ENCODE results near the gene GCA. TPM values are rescaled to one million over a fixed set of nuclear protein-coding genes. Genes with fewer than 3 reads are reported as not detected.

The GCA gene
- total and polyA plus RNA-seq, 7 donors: 1.6 to 5.2 (median 3.6) TPM

- WGBS, 3 donors: 19 to 33% (median 20%) methylated on average over 1 of the region's 1 CpG
- DNase-seq: no peak
- Histone ChIP-seq H3K4me3 (no peak overlapping the region), H3K27ac (no peak overlapping the region), H3K9me3 (no peaks in the 10 kb centered on the region), H3K27me3 (ENCODE audit: insufficient read depth in 3 of 3, low read length in 2 of 3) (no peaks in the 10 kb centered on the region), H3K4me1 (no peaks in the 10 kb centered on the region), H3K36me3 (ENCODE audit: insufficient read depth in 1 of 2, low read depth in 1 of 2) (no peaks in the 10 kb centered on the region)
- ATAC-seq: no peak
- intact Hi-C loops (cut with DNase I): no loop called here
- no peak for TF ChIP-seq CTCF (IDR thresholded peaks at IDR 0.05)
Measured at GRCh38 chr2:162369551-162369950, 25.6 kb downstream of the GCA start.

DNA sequence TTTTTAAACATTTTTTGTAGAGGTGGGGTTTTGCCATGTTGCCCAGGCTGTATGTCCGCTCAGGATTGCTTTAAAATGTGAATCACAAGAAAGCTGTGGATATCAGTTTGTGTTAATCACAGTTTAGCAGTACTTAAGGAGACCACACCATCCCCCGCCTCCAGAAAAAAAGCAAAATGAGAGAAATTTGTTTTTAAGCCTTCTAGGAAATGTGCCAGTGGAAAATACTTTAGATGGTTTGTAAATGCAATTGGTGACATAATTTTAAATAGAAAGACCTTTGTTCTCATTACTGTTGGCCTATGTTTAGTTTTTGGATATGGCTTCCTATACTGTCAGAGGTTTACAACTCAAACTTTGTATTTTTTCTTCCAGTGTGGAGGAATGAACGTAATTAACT, 27.0 kb downstream of the GCA start:
- no peaks in the 10 kb centered on the region for H3K36me3 ChIP-seq (ENCODE audit: insufficient read depth in 1 of 2, low read depth in 1 of 2)
- H3K27me3 ChIP-seq (ENCODE audit: insufficient read depth in 3 of 3, low read length in 2 of 3): no peaks in the 10 kb centered on the region
- no peaks in the 10 kb centered on the region for H3K4me1 ChIP-seq
- 73 to 82% (median 76%) methylated on average over 3 of the region's 3 CpGs for WGBS, 3 donors
- no peaks in the 10 kb centered on the region for H3K9me3 ChIP-seq
- ATAC-seq (no peak), DNase-seq (no peak)
- no peak overlapping the region for H3K27ac ChIP-seq
- no peak for TF ChIP-seq CTCF (IDR thresholded peaks at IDR 0.05)
- intact Hi-C loops (cut with DNase I): no loop called here
- no peak overlapping the region for H3K4me3 ChIP-seq

- no peak overlapping the region for H3K4me3 ChIP-seq
- ATAC-seq (no peak), DNase-seq (no peak)
- no peaks in the 10 kb centered on the region for H3K4me1 ChIP-seq
- no peak overlapping the region for H3K27ac ChIP-seq
- no peaks in the 10 kb centered on the region for H3K27me3 ChIP-seq (ENCODE audit: insufficient read depth in 3 of 3, low read length in 2 of 3)
- H3K9me3 ChIP-seq: no peaks in the 10 kb centered on the region
- H3K36me3 ChIP-seq (ENCODE audit: insufficient read depth in 1 of 2, low read depth in 1 of 2): no peaks in the 10 kb centered on the region
- no peak for TF ChIP-seq CTCF (IDR thresholded peaks at IDR 0.05)
- intact Hi-C loops (cut with DNase I): no loop called here
Measured at GRCh38 chr2:162372818-162373217, 28.9 kb downstream of the GCA start.

DNA sequence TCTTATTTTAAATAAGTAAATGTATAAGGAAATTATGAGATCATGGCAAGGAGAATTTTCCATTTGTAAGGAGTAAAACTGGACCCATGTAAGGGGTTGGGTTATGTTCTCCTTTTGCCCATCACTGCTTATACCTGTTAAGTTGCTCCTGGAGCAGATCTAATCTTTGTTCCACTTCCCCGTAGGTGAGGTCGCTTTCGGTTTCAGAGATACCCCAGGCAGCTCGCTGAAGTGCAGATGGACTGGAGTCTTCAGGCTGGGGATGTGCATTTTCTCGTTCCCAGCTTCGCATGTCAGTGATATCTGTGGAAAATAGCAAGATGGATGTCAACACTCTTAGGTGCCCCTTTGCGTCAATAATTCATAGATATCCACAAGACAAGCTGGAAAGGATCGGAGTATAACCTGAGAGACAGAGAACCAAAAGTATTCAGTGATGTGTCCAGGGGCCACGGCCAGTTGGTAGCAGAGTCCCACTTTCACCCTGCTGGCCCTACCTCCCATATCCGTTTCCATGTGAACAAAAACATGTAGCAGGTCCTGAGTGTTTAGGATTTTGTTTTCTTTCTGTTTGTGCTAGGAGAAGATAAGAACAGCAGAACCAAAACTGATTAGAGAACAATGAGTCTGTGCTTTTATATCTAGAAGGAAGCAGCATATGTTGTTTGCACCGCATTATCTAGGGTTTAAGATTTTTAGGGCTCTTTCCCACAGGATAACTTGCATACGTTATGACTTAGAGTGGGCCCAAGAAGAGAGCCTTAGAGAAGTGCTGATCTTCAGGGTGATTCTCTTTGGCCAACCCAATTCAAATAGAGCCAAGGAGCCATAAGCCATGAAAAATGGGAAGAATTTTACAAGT, 36.0 kb downstream of the GCA start:
- no peak overlapping the region for H3K27ac ChIP-seq
- H3K36me3 ChIP-seq (ENCODE audit: insufficient read depth in 1 of 2, low read depth in 1 of 2): no peaks in the 10 kb centered on the region
- no peaks in the 10 kb centered on the region for H3K9me3 ChIP-seq
- no peak for DNase-seq
- H3K4me1 ChIP-seq: no peaks in the 10 kb centered on the region
- no peak for TF ChIP-seq CTCF (IDR thresholded peaks at IDR 0.05)
- 89 to 91% (median 89%) methylated on average over 12 of the region's 12 CpGs for WGBS, 3 donors
- H3K27me3 ChIP-seq (ENCODE audit: insufficient read depth in 3 of 3, low read length in 2 of 3): no peaks in the 10 kb centered on the region
- no peak for ATAC-seq
- intact Hi-C loops (cut with DNase I): no loop called here
- no peak overlapping the region for H3K4me3 ChIP-seq

DNA sequence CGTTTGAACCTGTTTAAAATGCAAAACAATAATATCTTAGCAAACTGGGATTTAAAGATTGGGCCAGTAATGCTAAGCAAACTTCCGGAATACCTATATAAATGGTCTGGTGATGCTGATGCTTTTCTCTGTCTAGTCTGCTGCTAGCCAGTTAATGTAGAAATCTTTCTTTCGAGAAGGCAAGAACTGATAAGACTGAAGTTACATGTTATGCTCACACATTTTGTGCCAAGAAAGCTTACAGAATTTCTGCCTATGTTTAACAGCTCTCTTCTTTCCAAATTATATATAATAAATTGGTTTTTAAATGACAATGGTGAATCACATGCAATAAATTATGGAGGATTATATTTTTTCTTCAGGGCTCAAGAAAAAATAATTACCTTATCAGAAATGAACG, 37.9 kb downstream of the GCA start:
- Histone ChIP-seq H3K4me1 (no peaks in the 10 kb centered on the region), H3K36me3 (ENCODE audit: insufficient read depth in 1 of 2, low read depth in 1 of 2) (no peaks in the 10 kb centered on the region), H3K9me3 (no peaks in the 10 kb centered on the region), H3K27me3 (ENCODE audit: insufficient read depth in 3 of 3, low read length in 2 of 3) (no peaks in the 10 kb centered on the region), H3K27ac (no peak overlapping the region), H3K4me3 (no peak overlapping the region)
- ATAC-seq: no peak
- intact Hi-C loops (cut with DNase I): no loop called here
- WGBS, 3 donors: 62 to 69% (median 64%) methylated on average over 4 of the region's 4 CpGs
- TF ChIP-seq CTCF (IDR thresholded peaks at IDR 0.05): no peak
- no peak for DNase-seq

Measured in psoas muscle (tissue), 8 donors.